G401 (cell line): Measurements from ENCODE around the gene MTSS2. TPM values are rescaled to one million over a fixed set of nuclear protein-coding genes. Genes with fewer than 3 reads are reported as not detected.

ENCODE experiments used
- DNase-seq: peaks from one replicate; pipeline ENCODE4 v3.0.0-alpha.2; 2015; ENCODE audit warnings: low spot score
- in situ Hi-C: cut with HindIII; loops from 2 replicates; pipeline ENCODE4 v1.10.0; 2016; ENCODE audit warnings: low sequenced_read_pairs, mixed read lengths
- total RNA-seq: library from RNA; depleted of rRNA; stranded (reverse); fragments of >200 nt; shearing (Covaris generic); gene quantifications from 2 replicates; pipeline ENCODE4 v1.2.3, GENCODE V29; 2014

Gene MTSS2
- total RNA-seq, 1 experiment from 2014 or later = 46.7 TPM

- in situ Hi-C loops = no loop called here
- peak; percentile 36 for DNase-seq
Measured at GRCh38 chr16:70660672-70661350, 25.0 kb downstream of the MTSS2 start.

GRCh38 chr16:70659953-70660671 lies 25.7 kb downstream of the MTSS2 start:
- in situ Hi-C loops = no loop called here
- DNase-seq = no peak

- in situ Hi-C loops = no loop called here
- no peak for DNase-seq
Measured at GRCh38 chr16:70659546-70659945, 26.3 kb downstream of the MTSS2 start.

GRCh38 chr16:70658921-70659320 lies 26.9 kb downstream of the MTSS2 start:
- in situ Hi-C loops = no loop called here
- DNase-seq = no peak

- in situ Hi-C loops = no loop called here
Measured at GRCh38 chr16:70657956-70658355, 27.9 kb downstream of the MTSS2 start.

GRCh38 chr16:70656712-70657263 lies 29.1 kb downstream of the MTSS2 start:
- no peak for DNase-seq
- in situ Hi-C loops = no loop called here

More at GRCh38 chr16:70657956-70658355, 27.9 kb downstream of the MTSS2 start:
- DNase-seq = no peak

- DNase-seq = no peak
- in situ Hi-C loops = no loop called here
Measured at GRCh38 chr16:70656065-70656711, 29.7 kb downstream of the MTSS2 start.

GRCh38 chr16:70653809-70654771 lies 31.8 kb downstream of the MTSS2 start:
- peak; percentile 93 for DNase-seq
- in situ Hi-C loops = no loop called here

GRCh38 chr16:70653406-70653805 lies 32.4 kb downstream of the MTSS2 start:
- in situ Hi-C loops = no loop called here
- no peak for DNase-seq

- no peak for DNase-seq
- in situ Hi-C loops = no loop called here
Measured at GRCh38 chr16:70652322-70652721, 33.5 kb downstream of the MTSS2 start.

GRCh38 chr16:70651524-70651923 lies 34.3 kb downstream of the MTSS2 start:
- in situ Hi-C loops = no loop called here
- no peak for DNase-seq

- in situ Hi-C loops = no loop called here
- DNase-seq = no peak
Measured at GRCh38 chr16:70650216-70650615, 35.6 kb downstream of the MTSS2 start.

- DNase-seq = no peak
- in situ Hi-C loops = no loop called here
Measured at GRCh38 chr16:70649300-70649699, 36.6 kb downstream of the MTSS2 start.

GRCh38 chr16:70648606-70649005 lies 37.2 kb downstream of the MTSS2 start:
- in situ Hi-C loops = no loop called here

GRCh38 chr16:70647441-70648359 lies 38.2 kb downstream of the MTSS2 start:
- DNase-seq = peak; percentile 37
- in situ Hi-C loops = no loop called here

More at GRCh38 chr16:70648606-70649005, 37.2 kb downstream of the MTSS2 start:
- no peak for DNase-seq

- in situ Hi-C loops = no loop called here
- peak; percentile 81 for DNase-seq
Measured at GRCh38 chr16:70646260-70647241, 39.3 kb downstream of the MTSS2 start, which contains the start of gene IL34. Gene IL34, plus strand, starts transcription at chr16:70646559. Its CDS starts 389 bp downstream, at chr16:70646948.
